ENCODE results near the gene RPS6KA3.
"Not testable (repeated sequence)": the region's sequence is repeated elsewhere in the genome, so short reads cannot be mapped to it uniquely, and the experiment has no call there.

The RPS6KA3 gene

GRCh38 chrX:20217271-20217670 is 49.4 kb downstream of the RPS6KA3 start:
- no peak for DNase-seq

GRCh38 chrX:20215565-20215964 is 51.1 kb downstream of the RPS6KA3 start:
- no peak for DNase-seq

- DNase-seq: no peak
Measured at GRCh38 chrX:20212486-20213089, 54.1 kb downstream of the RPS6KA3 start.

- no peak for DNase-seq
Measured at GRCh38 chrX:20211261-20211786, 55.4 kb downstream of the RPS6KA3 start.

GRCh38 chrX:20205927-20206708 is 60.6 kb downstream of the RPS6KA3 start:
- no peak for DNase-seq

- no peak for DNase-seq
Measured at GRCh38 chrX:20204351-20204750, 62.4 kb downstream of the RPS6KA3 start.

GRCh38 chrX:20197641-20198210 is 69.0 kb downstream of the RPS6KA3 start:
- DNase-seq: no peak

GRCh38 chrX:20189171-20189570 is 77.5 kb downstream of the RPS6KA3 start:
- no peak for DNase-seq

- no peak for DNase-seq
Measured at GRCh38 chrX:20181598-20182329, 84.9 kb downstream of the RPS6KA3 start.

GRCh38 chrX:20177093-20177492 is 89.6 kb downstream of the RPS6KA3 start:
- DNase-seq: no peak

- DNase-seq: no peak
Measured at GRCh38 chrX:20173856-20174255, 92.9 kb downstream of the RPS6KA3 start.

GRCh38 chrX:20173313-20173712 is 93.4 kb downstream of the RPS6KA3 start:
- no peak for DNase-seq

- no peak for DNase-seq
Measured at GRCh38 chrX:20171887-20172286, 94.8 kb downstream of the RPS6KA3 start.

- DNase-seq: not testable (repeated sequence)
Measured at GRCh38 chrX:20162516-20162915, 104.2 kb downstream of the RPS6KA3 start.

- DNase-seq: no peak
Measured at GRCh38 chrX:20159797-20160385, 106.8 kb downstream of the RPS6KA3 start.

GRCh38 chrX:20151689-20152088 is 115.0 kb downstream of the RPS6KA3 start:
- no peak for DNase-seq

- no peak for DNase-seq
Measured at GRCh38 chrX:20149326-20149725, 117.4 kb downstream of the RPS6KA3 start.

GRCh38 chrX:20147561-20147960 is 119.1 kb downstream of the RPS6KA3 start:
- DNase-seq: no peak

GRCh38 chrX:20144491-20144890 is 122.2 kb downstream of the RPS6KA3 start:
- no peak for DNase-seq

GRCh38 chrX:20143561-20143960 is 123.1 kb downstream of the RPS6KA3 start:
- no peak for DNase-seq

GRCh38 chrX:20143111-20143510 is 123.6 kb downstream of the RPS6KA3 start:
- no peak for DNase-seq

GRCh38 chrX:20141281-20142220 is 125.2 kb downstream of the RPS6KA3 start, which contains the start of gene EIF1AX:
EIF1AX (minus strand) TSS chrX:20141838; CDS start chrX:20141640, 198 bp downstream.
- peak; percentile 52 for DNase-seq

Data from 8988T (cell line).